Measurements from ENCODE around the gene ELOF1. TPM values are rescaled to one million over a fixed set of nuclear protein-coding genes. Genes with fewer than 3 reads are reported as not detected.
"Not testable (repeated sequence)": the region's sequence is repeated elsewhere in the genome, so short reads cannot be mapped to it uniquely, and the experiment has no call there.

The ELOF1 gene
- total RNA-seq: 10 to 100 TPM; 52.2 to 53.9 TPM

DNA sequence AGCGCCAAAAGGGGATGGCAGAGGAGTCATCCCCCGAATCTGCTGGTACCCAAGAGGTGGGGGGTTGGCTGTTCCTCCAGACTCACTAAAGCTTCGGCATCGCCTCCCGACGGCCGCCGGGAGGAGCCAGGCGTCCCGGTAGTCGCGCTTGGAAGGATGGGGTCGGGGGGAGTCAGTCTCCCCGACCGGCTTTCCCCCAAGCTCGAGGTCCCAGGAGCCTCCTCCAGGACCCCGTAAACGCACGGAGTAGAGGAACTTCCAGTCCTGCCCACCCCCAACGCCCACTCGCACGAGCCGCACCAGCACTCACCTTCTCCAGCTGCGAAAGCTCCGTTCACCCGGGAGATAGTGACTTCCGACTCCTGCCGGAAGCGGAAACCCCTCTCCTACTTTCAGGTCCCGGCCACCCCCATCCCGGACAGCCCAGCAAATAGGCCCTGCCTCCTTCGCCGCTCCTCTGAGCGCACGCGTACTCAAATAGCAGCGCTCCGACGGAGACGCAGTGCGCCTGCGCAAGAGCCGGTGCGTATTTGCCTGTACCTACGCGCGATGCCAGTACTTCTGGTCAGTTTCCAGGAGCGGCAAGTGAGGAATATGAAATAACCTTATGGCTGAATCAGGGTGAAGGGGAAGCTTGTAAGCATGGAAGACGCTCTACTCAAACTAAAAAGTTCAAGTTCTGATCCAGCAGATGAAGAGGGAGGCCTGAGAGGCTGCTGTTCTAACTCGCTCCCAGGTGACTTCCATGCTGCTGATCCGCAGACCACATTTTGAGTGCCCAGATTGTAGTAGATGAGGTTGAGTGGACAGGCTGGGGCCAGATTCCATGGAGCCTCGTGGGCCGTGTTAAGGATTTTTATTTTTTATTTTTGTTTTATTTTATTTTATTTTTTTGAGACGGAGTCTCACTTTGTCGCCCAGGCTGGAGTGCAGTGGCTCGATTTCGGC lies at the start of gene ELOF1:
TSS of gene ELOF1 (minus strand) at position 350 of the 948 bp plus-strand sequence. CDS start 4,883 bp downstream, outside the sequence.
- Mint-ChIP-seq H3K9me3 (no peaks in the 10 kb centered on the region), H3K27me3 (no peaks in the 10 kb centered on the region), H3K27ac (peak within 1 kb of the TSS; percentile 87), H3K4me3 (peak within 1 kb of the TSS; percentile 89), H3K36me3 (ENCODE audit: low read depth) (peaks cover 8% of the 10 kb centered on the region), H3K4me1 (peaks cover 43% of the 10 kb centered on the region)
- ChIA-PET POLR2A (interaction anchor here (0.5 to 0.6 kb wide), 2 partner anchors 41 to 434 kb away, joined by 3 to 6 read pairs; no protein-coding TSS in a partner anchor), CTCF (interaction anchor here (0.6 to 1.6 kb wide), 15 partner anchors 9 to 178 kb away, joined by 3 to 9 read pairs (median 4); partner anchors contain the start of gene ZNF627)
- DNase-seq: peak; percentile 98

DNA sequence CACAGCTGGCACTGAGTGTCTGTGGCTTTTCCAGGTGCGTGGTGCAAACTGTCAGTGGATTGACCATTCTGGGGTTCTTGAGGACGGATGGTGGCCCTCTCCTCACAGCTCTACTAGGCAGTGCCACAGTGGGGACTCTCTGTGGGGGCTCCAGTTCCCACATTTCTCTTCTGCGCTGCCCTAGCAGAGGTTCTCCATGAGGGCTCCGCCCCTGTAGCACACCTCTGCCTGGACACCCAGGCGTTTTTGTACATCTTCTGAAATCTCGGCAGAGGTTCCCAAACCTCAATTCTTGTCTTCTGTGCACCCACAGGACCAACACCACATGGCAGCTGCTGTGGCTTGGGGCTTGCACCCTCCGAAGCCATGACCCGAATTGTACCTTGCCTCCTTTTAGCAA lies 47.5 kb upstream of the ELOF1 start:
- Mint-ChIP-seq H3K27ac (no peak overlapping the region), H3K4me3 (no peak overlapping the region), H3K4me1 (no peaks in the 10 kb centered on the region), H3K27me3 (no peaks in the 10 kb centered on the region), H3K9me3 (peaks cover 40% of the 10 kb centered on the region), H3K36me3 (ENCODE audit: low read depth) (peaks cover 44% of the 10 kb centered on the region)
- no peak for DNase-seq
- ChIA-PET POLR2A (no interaction called here), CTCF (interaction anchor here (1.3 kb wide), 1 partner anchor 191 kb away, joined by 4 read pairs; no protein-coding TSS in a partner anchor)

DNA sequence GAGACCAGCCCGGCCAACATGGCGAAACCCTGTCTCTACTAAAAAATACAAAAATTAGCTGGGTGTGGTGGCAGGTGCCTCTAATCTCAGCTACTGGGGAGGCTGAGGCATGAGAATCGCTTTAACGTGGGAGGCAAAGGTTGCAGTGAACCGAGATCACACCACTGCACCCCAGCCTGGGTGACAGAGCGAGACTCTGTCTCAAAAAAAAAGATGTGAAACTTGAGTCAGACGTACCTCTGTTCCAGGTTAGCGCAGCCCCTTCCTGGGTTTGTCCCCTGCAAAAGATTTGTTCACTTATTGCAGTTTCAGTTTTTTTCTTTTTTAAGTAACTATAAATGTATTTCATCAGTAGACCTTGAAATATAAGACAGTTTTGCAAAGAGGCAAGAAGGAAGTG lies 40.7 kb upstream of the ELOF1 start:
- CTCF ChIA-PET: interaction anchor here (0.6 kb wide), 1 partner anchor 19 kb away, joined by 3 read pairs; no protein-coding TSS in a partner anchor
- H3K27ac Mint-ChIP-seq: not testable (repeated sequence)

DNA sequence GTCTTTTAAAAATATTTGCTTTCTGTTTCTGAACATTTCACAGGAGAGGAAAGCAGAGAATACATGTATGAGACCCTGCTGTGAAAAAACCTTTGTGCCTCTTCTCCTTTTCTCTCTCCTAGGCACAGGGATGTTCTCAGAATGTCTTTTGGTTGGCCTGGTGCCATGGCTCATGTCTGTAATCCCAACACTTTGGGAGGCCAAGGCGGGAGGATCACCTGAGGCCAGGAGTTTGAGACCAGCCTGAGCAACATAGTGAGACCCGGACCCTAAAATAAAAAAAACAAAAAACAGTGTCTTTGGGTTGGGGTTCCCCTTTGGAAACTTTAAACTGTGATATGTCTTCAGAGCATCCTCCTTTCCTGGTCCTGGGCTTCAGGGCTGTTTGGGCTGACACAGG lies 39.7 kb upstream of the ELOF1 start:
- peaks cover 18% of the 10 kb centered on the region for H3K36me3 Mint-ChIP-seq (ENCODE audit: low read depth)
- CTCF ChIA-PET: interaction anchor here (0.6 kb wide), 1 partner anchor 18 kb away, joined by 3 read pairs; no protein-coding TSS in a partner anchor
- H3K4me3 Mint-ChIP-seq: peak overlapping the region; percentile 33
- no peaks in the 10 kb centered on the region for H3K27me3 Mint-ChIP-seq
- POLR2A ChIA-PET: no interaction called here
- DNase-seq: no peak
- peaks cover 22% of the 10 kb centered on the region for H3K4me1 Mint-ChIP-seq
- H3K9me3 Mint-ChIP-seq: peaks cover 10% of the 10 kb centered on the region
- no peak overlapping the region for H3K27ac Mint-ChIP-seq

More for the DNA sequence above, 40.7 kb upstream of the ELOF1 start:
- peaks cover 22% of the 10 kb centered on the region for H3K4me1 Mint-ChIP-seq
- not testable (repeated sequence) for DNase-seq, H3K4me3 Mint-ChIP-seq, H3K27me3 Mint-ChIP-seq
- H3K36me3 Mint-ChIP-seq (ENCODE audit: low read depth): peaks cover 26% of the 10 kb centered on the region
- peaks cover 13% of the 10 kb centered on the region for H3K9me3 Mint-ChIP-seq
- POLR2A ChIA-PET: interaction anchor here (0.6 kb wide), 1 partner anchor 40 kb away, joined by 3 read pairs; no protein-coding TSS in a partner anchor

DNA sequence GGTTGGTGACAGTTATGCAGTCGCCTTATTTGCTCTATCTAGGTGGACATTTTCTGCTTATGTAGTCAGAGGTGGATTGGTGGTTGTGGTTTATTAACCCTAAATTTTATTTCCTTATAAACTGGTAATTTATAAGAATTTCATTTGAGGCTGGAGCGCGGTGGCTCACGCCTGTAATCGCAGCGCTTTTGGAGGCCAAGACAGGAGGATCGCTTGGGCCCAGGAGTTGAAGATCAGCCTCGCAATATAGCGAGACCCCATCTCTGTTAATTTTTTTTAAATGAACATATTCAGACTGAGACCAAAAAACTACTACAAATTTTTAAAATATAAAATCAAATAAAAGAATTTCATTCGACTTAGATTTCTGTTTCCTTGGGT lies 39.1 kb upstream of the ELOF1 start:
- DNase-seq: no peak
- peak overlapping the region; percentile 91 for H3K4me3 Mint-ChIP-seq
- H3K9me3 Mint-ChIP-seq: peaks cover 10% of the 10 kb centered on the region
- H3K4me1 Mint-ChIP-seq: peaks cover 22% of the 10 kb centered on the region
- peak overlapping the region; percentile 92 for H3K27ac Mint-ChIP-seq
- POLR2A ChIA-PET: no interaction called here
- CTCF ChIA-PET: interaction anchor here (2.2 kb wide), 1 partner anchor 15 kb away, joined by 7 read pairs; no protein-coding TSS in a partner anchor
- peaks cover 18% of the 10 kb centered on the region for H3K36me3 Mint-ChIP-seq (ENCODE audit: low read depth)
- no peaks in the 10 kb centered on the region for H3K27me3 Mint-ChIP-seq

DNA sequence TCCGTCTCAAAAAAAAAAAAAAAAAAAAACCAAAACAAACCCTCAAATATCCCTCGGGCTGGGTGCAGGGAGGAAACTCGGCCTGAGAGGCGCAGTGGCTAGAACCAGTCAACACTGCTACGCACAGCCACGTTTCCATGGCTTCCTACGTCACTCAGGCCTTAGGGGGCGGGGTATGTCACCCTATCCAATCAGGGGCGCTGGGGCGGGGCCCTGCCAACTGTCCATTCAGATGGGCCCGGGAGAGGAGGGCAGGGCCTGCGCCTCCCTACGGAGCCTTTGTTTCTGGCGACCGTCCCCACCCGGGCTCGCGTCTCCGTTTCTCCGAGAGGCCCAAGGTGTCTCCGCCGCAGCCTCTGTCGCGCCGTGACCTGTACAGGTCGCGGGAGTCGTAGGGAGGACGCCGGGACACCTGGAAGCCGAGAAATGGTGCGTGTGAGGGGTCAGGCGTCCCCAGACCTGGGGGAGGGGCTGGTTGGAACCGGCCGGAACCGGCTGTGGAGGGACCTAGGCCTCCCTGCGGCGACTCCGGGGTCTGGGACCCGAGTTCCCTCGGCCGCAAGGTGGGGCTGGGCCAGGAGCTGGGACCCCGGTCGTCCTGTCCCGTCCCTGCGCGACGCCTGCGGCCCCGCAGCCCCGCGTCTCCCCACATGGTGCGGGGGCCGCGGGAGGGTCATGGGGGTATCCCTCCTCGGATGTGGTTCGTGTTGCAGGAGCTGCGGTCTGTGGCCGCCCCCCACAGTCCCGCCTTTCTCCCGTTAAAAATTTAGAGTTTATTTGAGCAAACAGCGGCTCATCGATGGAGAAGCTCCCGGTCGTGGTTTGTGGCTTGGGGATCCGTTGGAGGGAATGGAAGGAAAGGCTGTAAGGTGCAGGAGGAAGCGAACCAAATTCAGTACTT lies 38.4 kb upstream of the ELOF1 start, which contains the start of gene ZNF627:
TSS of gene ZNF627 (plus strand) at position 282 of the 901 bp plus-strand sequence. CDS start at position 427, 145 bp downstream.
- H3K36me3 Mint-ChIP-seq (ENCODE audit: low read depth): peaks cover 12% of the 10 kb centered on the region
- POLR2A ChIA-PET: no interaction called here
- no peaks in the 10 kb centered on the region for H3K27me3 Mint-ChIP-seq
- peaks cover 22% of the 10 kb centered on the region for H3K4me1 Mint-ChIP-seq
- peak; percentile 98 for DNase-seq
- peaks cover 4% of the 10 kb centered on the region for H3K9me3 Mint-ChIP-seq
- H3K4me3 Mint-ChIP-seq: peak within 1 kb of the TSS; percentile 91
- H3K27ac Mint-ChIP-seq: peak within 1 kb of the TSS; percentile 92
- CTCF ChIA-PET: interaction anchor here (0.9 to 2.2 kb wide), 4 partner anchors 14 to 69 kb away, joined by 3 to 7 read pairs (median 4); partner anchors contain the start of gene ECSIT

DNA sequence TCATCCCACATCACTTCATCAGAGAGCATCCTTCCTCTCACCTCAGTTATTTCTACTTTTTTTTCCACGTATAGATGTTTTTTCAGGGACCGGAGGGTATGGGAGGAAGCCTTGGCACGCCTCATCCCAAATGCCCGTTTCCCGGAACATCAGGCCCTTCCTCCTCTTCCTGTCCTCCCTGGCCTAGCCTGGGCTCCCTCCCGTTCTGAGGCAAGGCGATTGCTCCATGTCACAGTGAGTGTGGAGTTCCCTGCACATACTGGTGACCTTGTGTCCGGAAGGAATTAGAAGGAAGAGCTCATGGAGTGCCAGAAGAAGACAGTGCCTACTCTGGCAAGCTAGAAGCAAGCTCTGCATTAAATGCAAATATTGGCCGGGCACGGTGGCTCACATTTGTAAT lies 37.1 kb upstream of the ELOF1 start:
- CTCF ChIA-PET: interaction anchor here (0.9 to 2.2 kb wide), 4 partner anchors 13 to 67 kb away, joined by 3 to 7 read pairs (median 4); partner anchors contain the start of gene ECSIT
- H3K36me3 Mint-ChIP-seq (ENCODE audit: low read depth): peaks cover 8% of the 10 kb centered on the region
- no peaks in the 10 kb centered on the region for H3K9me3 Mint-ChIP-seq
- H3K4me1 Mint-ChIP-seq: peaks cover 22% of the 10 kb centered on the region
- POLR2A ChIA-PET: no interaction called here
- peak overlapping the region; percentile 91 for H3K4me3 Mint-ChIP-seq
- H3K27ac Mint-ChIP-seq: peak overlapping the region; percentile 20
- DNase-seq: no peak
- H3K27me3 Mint-ChIP-seq: no peaks in the 10 kb centered on the region

DNA sequence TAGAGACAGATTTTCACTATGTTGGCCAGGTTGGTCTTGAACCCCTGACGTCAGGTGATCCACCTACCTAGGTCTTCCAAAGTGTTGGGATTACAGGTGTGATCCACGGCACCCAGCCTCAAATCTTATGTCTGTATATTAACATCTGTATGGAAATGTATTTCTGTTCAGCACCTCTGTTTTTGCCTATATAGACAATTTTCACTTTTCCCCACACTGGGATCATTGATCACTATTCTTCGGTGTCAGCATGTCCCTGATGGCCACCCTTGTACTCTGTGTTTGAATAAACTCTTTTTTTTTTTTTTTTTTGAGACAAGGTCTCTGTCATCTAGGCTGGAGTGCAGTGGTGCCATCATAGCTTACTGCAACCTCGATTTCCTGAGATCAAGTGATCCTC lies 35.1 kb upstream of the ELOF1 start:
- ChIA-PET CTCF (interaction anchor here (0.7 to 1.7 kb wide), 6 partner anchors 9 to 112 kb away, joined by 3 to 6 read pairs (median 4); no protein-coding TSS in a partner anchor), POLR2A (no interaction called here)
- no peak for DNase-seq
- Mint-ChIP-seq H3K27ac (no peak overlapping the region), H3K4me3 (no peak overlapping the region), H3K36me3 (ENCODE audit: low read depth) (peaks cover 2% of the 10 kb centered on the region), H3K4me1 (peaks cover 16% of the 10 kb centered on the region), H3K9me3 (no peaks in the 10 kb centered on the region), H3K27me3 (no peaks in the 10 kb centered on the region)

DNA sequence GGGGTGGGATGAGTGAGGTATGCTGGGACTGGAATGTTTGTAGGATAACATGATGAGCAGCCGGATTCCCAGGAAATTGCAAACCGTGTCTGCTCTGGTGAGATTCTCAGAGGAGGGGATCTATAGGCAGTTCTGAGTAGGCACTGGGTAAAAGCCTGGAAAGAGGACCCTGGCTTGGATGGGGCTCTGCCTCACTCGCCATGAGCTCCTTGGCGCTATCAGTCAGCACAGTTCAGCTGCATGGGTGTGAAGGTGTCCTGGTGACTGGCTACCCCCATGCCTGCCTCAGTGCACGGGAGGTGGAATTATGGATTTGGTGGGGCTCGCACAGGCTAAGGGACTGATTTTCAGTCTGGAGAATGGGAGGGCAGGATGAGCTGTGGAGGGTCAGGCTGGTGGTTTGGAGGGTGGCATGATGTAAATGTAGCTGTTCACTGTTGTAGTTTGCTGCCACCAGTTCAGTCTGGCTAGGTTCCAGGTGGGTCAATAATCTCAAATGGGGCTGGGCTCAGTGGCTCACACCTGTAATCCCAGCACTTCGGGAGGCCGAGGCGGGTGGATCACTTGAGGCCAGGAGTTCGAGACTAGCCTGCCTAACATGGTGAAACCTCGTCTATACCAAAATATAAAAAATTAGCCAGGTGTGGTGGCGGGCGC lies 29.1 kb upstream of the ELOF1 start:
- H3K9me3 Mint-ChIP-seq: no peaks in the 10 kb centered on the region
- no peaks in the 10 kb centered on the region for H3K27me3 Mint-ChIP-seq
- DNase-seq: no peak
- H3K4me3 Mint-ChIP-seq: no peak overlapping the region
- no peak overlapping the region for H3K27ac Mint-ChIP-seq
- ChIA-PET POLR2A (interaction anchor here (0.5 kb wide), 1 partner anchor 1175 kb away, joined by 4 read pairs; no protein-coding TSS in a partner anchor), CTCF (interaction anchor here (0.6 to 1.8 kb wide), 8 partner anchors 10 to 207 kb away, joined by 3 to 8 read pairs (median 4); partner anchors contain the start of gene ELOF1)
- peaks cover 18% of the 10 kb centered on the region for H3K4me1 Mint-ChIP-seq
- H3K36me3 Mint-ChIP-seq (ENCODE audit: low read depth): no peaks in the 10 kb centered on the region

DNA sequence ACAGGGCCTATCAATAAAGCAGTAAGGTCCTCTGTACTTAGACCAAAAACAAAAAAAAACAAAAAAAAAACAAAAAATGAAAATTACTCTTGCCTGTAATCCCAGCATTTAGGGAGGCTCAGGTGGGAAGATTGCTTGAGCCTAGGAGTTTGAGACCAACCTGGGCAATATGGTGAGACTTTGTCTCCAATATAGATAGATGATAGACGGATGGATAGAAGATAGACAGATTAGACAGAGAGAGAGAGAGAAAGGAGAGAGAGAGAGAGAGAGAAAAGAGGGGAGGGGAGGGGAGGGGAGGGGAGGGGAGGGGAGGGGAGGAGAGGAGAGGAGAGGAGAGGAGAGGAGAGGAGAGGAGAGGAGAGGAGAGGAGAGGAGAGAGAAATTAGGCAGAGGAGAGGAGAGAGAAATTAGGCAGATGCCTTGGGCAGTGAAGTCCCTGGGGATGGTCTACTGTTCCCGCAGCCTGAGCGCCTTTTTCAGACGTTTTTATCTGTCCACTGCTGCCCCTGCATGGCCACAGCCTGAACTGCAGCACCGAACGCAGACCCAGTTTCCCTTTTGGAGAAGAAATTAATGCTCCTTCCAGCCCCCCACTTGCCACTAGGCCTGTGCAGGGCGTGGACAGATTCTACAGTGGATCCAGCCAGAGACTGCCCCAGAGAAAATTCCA lies 28.4 kb upstream of the ELOF1 start:
- peak; percentile 82 for DNase-seq
- ChIA-PET CTCF (interaction anchor here (0.9 to 1.8 kb wide), 4 partner anchors 9 to 27 kb away, joined by 3 to 8 read pairs (median 4); no protein-coding TSS in a partner anchor), POLR2A (no interaction called here)
- Mint-ChIP-seq H3K4me1 (peaks cover 18% of the 10 kb centered on the region), H3K9me3 (no peaks in the 10 kb centered on the region), H3K27ac (no peak overlapping the region), H3K36me3 (ENCODE audit: low read depth) (no peaks in the 10 kb centered on the region), H3K4me3 (no peak overlapping the region), H3K27me3 (no peaks in the 10 kb centered on the region)

DNA sequence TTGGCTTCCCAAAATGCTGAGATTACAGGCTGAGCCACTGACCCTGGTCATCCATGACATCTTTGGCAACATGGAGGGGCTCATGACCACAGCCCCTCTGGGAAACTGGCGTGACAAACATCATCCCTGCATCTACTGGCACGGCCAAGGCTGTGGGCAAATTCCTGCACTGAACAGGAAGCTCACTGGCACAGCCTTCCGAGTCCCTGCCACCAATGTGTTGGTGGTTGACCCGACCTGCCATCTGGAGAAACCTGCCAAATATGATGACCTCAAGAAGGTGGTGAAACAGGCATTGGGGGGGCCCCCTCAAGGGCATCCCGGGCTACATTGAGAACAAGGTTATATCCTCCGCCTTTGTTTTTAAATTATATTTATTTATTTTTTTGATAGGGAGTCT lies 27.3 kb upstream of the ELOF1 start:
- H3K27ac Mint-ChIP-seq: no peak overlapping the region
- no peak overlapping the region for H3K4me3 Mint-ChIP-seq
- peaks cover 26% of the 10 kb centered on the region for H3K4me1 Mint-ChIP-seq
- no peaks in the 10 kb centered on the region for H3K36me3 Mint-ChIP-seq (ENCODE audit: low read depth)
- no peaks in the 10 kb centered on the region for H3K27me3 Mint-ChIP-seq
- CTCF ChIA-PET: interaction anchor here (0.6 to 1.3 kb wide), 2 partner anchors 25 to 132 kb away, joined by 3 to 4 read pairs; no protein-coding TSS in a partner anchor
- DNase-seq: no peak
- H3K9me3 Mint-ChIP-seq: no peaks in the 10 kb centered on the region
- POLR2A ChIA-PET: no interaction called here

Measured in activated CD4-positive, alpha-beta T cell treated with anti-CD3 and anti-CD28 coated beads, Interleukin-2, amount 10 ng/mL, durations not matched to agents 7 days and 5 days (primary cell).